ENCODE results near the gene HTR3C.

Gene HTR3C

DNA sequence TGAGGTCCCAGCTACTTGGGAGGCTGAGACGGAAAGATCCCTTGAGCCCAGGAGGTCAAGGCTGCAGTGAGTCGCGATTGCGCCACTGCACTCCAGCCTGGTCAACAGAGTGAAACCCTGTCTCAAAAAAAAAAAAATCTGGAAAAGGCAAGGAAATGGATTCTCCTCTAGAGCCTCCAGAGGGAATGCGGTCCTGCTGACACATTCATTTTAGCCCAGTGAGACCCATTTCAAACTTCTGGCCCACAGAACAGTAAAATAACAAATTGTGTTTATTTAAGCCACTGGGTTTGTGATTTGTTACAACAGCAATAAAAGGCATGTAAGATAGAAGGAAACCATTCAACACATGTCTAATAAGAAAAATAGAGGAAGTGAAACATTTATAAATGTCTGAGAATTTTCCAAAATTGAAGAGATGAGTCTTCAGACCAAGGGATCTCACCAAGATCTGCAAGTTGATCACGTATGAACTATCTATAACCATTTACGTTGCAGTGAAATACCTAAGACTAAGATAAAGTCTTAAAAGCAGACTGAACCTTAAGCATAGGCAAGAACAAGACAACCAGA, 44.0 kb downstream of the HTR3C start, which contains the start of gene HTR3E:
TSS of gene HTR3E (plus strand) at position 254 of the 573 bp plus-strand sequence. CDS start 466 bp downstream, outside the sequence.
- no peak for DNase-seq

DNA sequence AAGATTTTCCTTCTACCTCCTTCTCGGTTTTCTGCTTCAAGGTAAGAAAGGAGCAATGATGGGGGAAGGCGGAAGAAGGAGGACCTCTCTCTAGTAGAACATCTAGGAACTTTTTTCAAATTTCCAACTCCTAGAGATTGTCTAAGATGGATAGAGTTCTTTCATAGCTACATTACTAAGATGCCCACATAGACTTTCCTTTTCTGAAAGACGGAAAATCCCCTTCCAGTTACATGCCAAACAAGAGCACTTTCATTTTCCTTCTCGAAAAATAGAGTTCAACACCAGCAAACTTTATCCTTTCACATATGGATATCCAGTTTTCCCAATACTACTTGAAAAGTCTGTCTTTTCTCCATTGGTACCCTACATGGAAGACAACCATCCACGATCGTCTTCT, 44.7 kb downstream of the HTR3C start:
- no peak for DNase-seq

- DNase-seq = no peak
Measured at GRCh38 chr3:184099806-184100686, 47.2 kb downstream of the HTR3C start.

Measured in CD4-positive, alpha-beta T cell treated with Interleukin-10 for 1 hour (primary cell).